CD4-positive, CD25-positive, alpha-beta regulatory T cell (primary cell): ENCODE results near the gene PAX3. TPM values are rescaled to one million over a fixed set of nuclear protein-coding genes. Genes with fewer than 3 reads are reported as not detected.

Experiments used
- ATAC-seq, 2 donors: fragments of 150-1000 bp; cut with Tn5 transposase; one replicate each; pipeline ENCODE4 v1.10.0; 2021; ENCODE audit warnings: low read depth in 2 of 2, moderate number of reproducible peaks in 2 of 2, moderate library complexity in 1 of 2
- DNase-seq, 3 donors: peaks; one replicate each; pipeline versions ENCODE4 v3.0.0 to v3.0.0-alpha.2; 2012 to 2022; ENCODE audit warnings: mixed read lengths in 1 of 3
- H3K27ac ChIP-seq: one replicate; pipeline ENCODE4 v1.7.0; 2013; ENCODE audit warnings: mild to moderate bottlenecking, low read length; ENCODE audit not compliant: insufficient read depth, poor library complexity, severe bottlenecking
- H3K27me3 ChIP-seq: one replicate; pipeline ENCODE4 v1.7.0; 2013; ENCODE audit warnings: low read length; ENCODE audit not compliant: control insufficient read depth, insufficient read depth
- H3K36me3 ChIP-seq: one replicate; pipeline ENCODE4 v1.7.0; 2013; ENCODE audit warnings: mild to moderate bottlenecking, low read length, moderate library complexity; ENCODE audit not compliant: control insufficient read depth, insufficient read depth
- H3K4me1 ChIP-seq: 2 replicates; pipeline ENCODE4 v1.7.0; 2013; ENCODE audit warnings: mild to moderate bottlenecking, low read length; ENCODE audit not compliant: insufficient read depth, control insufficient read depth, poor library complexity, severe bottlenecking
- H3K4me3 ChIP-seq: one replicate; pipeline ENCODE4 v1.7.0; 2013; ENCODE audit warnings: low read depth, mild to moderate bottlenecking, low read length, moderate library complexity
- H3K9me3 ChIP-seq, 2 experiments: 1 replicate in 1 of 2; 2 replicates in 1 of 2; pipeline ENCODE4 v1.7.0; 2013; ENCODE audit warnings: low read length in 2 of 2, mild to moderate bottlenecking in 1 of 2, moderate library complexity in 1 of 2; ENCODE audit not compliant: control insufficient read depth in 2 of 2
- H3K27ac Mint-ChIP-seq, 3 donors: one replicate each; pipeline ENCODE4 v1.8.0; 2020 to 2022; ENCODE audit warnings: mild to moderate bottlenecking in 3 of 3, mixed read lengths in 3 of 3, moderate library complexity in 2 of 3
- H3K27me3 Mint-ChIP-seq: one replicate; pipeline ENCODE4 v1.8.0; 2022; ENCODE audit warnings: mild to moderate bottlenecking, mixed read lengths
- H3K36me3 Mint-ChIP-seq: one replicate; pipeline ENCODE4 v1.8.0; 2020; ENCODE audit warnings: mixed read lengths
- H3K4me1 Mint-ChIP-seq, 4 donors: one replicate each; pipeline ENCODE4 v1.8.0; 2020 to 2022; ENCODE audit warnings: mixed read lengths in 4 of 4, mild to moderate bottlenecking in 1 of 4
- H3K4me3 Mint-ChIP-seq, 4 donors: one replicate each; pipeline ENCODE4 v1.8.0; 2020 to 2022; ENCODE audit warnings: mild to moderate bottlenecking in 4 of 4, mixed read lengths in 4 of 4, moderate library complexity in 3 of 4
- H3K9me3 Mint-ChIP-seq, 7 donors: one replicate each; pipeline ENCODE4 v1.8.0; 2020 to 2022; ENCODE audit warnings: mixed read lengths in 7 of 7, mild to moderate bottlenecking in 3 of 7, moderate library complexity in 2 of 7
- polyA plus RNA-seq, 4 donors: library from polyadenylated mRNA; unstranded; fragments of 300-500 nt; fragmentation: Illumina TruSeq; gene quantifications; one replicate each; pipeline ENCODE4 v1.2.3, GENCODE V29; 2021
- total RNA-seq: library from RNA; stranded (reverse); gene quantifications from one replicate; pipeline ENCODE4 v1.2.3, GENCODE V29; 2022

PAX3 gene
- total RNA-seq (not detected), polyA plus RNA-seq (not detected)

- H3K4me3 Mint-ChIP-seq, result peak within 1 kb of the TSS; percentile 24 to 89 (median 75)
- no peak within 1 kb of the TSS for H3K27ac ChIP-seq
- H3K27me3 ChIP-seq, result peaks cover 46% of the 10 kb centered on the region
- ATAC-seq (no peak), DNase-seq (no peak)
- H3K4me1 Mint-ChIP-seq, result peaks cover 17 to 66% (median 33%) of the 10 kb centered on the region in 4 donors
- no peaks in the 10 kb centered on the region for H3K36me3 ChIP-seq
- H3K27ac Mint-ChIP-seq, result no peak within 1 kb of the TSS
- H3K36me3 Mint-ChIP-seq, result no peaks in the 10 kb centered on the region
- H3K9me3 ChIP-seq, result peaks cover 0 to 10% of the 10 kb centered on the region in 2 experiments
- H3K27me3 Mint-ChIP-seq, result peaks cover 100% of the 10 kb centered on the region
- H3K4me3 ChIP-seq, result no peak within 1 kb of the TSS
- peaks cover 38% of the 10 kb centered on the region for H3K4me1 ChIP-seq
- peaks cover 0 to 34% (median 5%) of the 10 kb centered on the region in 7 donors for H3K9me3 Mint-ChIP-seq
These were observed at the start of gene PAX3 for GRCh38 chr2:222298311-222299150. PAX3 (minus strand) TSS chr2:222298998; CDS start chr2:222298615, 383 bp downstream.

GRCh38 chr2:222341331-222341730, 42.5 kb upstream of the PAX3 start:
- no peak overlapping the region for H3K4me3 Mint-ChIP-seq
- no peak overlapping the region for H3K27ac Mint-ChIP-seq
- Histone ChIP-seq H3K27ac (no peak overlapping the region), H3K27me3 (no peaks in the 10 kb centered on the region), H3K36me3 (no peaks in the 10 kb centered on the region), H3K4me3 (no peak overlapping the region), H3K4me1 (no peaks in the 10 kb centered on the region), H3K9me3 (no peaks in the 10 kb centered on the region)
- no peak for ATAC-seq
- peaks cover 0 to 1% (median 0%) of the 10 kb centered on the region in 7 donors for H3K9me3 Mint-ChIP-seq
- H3K27me3 Mint-ChIP-seq, result peaks cover 19% of the 10 kb centered on the region
- H3K36me3 Mint-ChIP-seq, result no peaks in the 10 kb centered on the region
- no peaks in the 10 kb centered on the region for H3K4me1 Mint-ChIP-seq
- DNase-seq, result no peak

- Mint-ChIP-seq H3K27me3 (peaks cover 26% of the 10 kb centered on the region), H3K36me3 (no peaks in the 10 kb centered on the region), H3K9me3 (peaks cover 2 to 19% (median 8%) of the 10 kb centered on the region in 7 donors), H3K27ac (no peak overlapping the region), H3K4me3 (no peak overlapping the region), H3K4me1 (no peaks in the 10 kb centered on the region)
- Histone ChIP-seq H3K27ac (no peak overlapping the region), H3K9me3 (peaks cover 3 to 8% of the 10 kb centered on the region in 2 experiments), H3K4me1 (no peaks in the 10 kb centered on the region), H3K4me3 (no peak overlapping the region), H3K27me3 (no peaks in the 10 kb centered on the region), H3K36me3 (no peaks in the 10 kb centered on the region)
- no peak for ATAC-seq
- DNase-seq, result no peak
These were observed 39.6 kb upstream of the PAX3 start for GRCh38 chr2:222338374-222338773.

GRCh38 chr2:222336931-222337330, 38.1 kb upstream of the PAX3 start:
- Mint-ChIP-seq H3K4me1 (no peaks in the 10 kb centered on the region), H3K9me3 (peaks cover 2 to 19% (median 8%) of the 10 kb centered on the region in 7 donors), H3K27ac (no peak overlapping the region), H3K36me3 (no peaks in the 10 kb centered on the region), H3K4me3 (no peak overlapping the region), H3K27me3 (peaks cover 20% of the 10 kb centered on the region)
- Histone ChIP-seq H3K4me1 (no peaks in the 10 kb centered on the region), H3K36me3 (no peaks in the 10 kb centered on the region), H3K27me3 (no peaks in the 10 kb centered on the region), H3K4me3 (no peak overlapping the region), H3K9me3 (peaks cover 3 to 8% of the 10 kb centered on the region in 2 experiments), H3K27ac (no peak overlapping the region)
- DNase-seq, result no peak
- ATAC-seq, result no peak

- Mint-ChIP-seq H3K4me1 (no peaks in the 10 kb centered on the region), H3K36me3 (no peaks in the 10 kb centered on the region)
- ATAC-seq, result no peak
These were observed 37.6 kb upstream of the PAX3 start for GRCh38 chr2:222336442-222336841.

GRCh38 chr2:222334914-222335313, 36.1 kb upstream of the PAX3 start:
- no peaks in the 10 kb centered on the region for H3K4me1 ChIP-seq
- DNase-seq (no peak), ATAC-seq (no peak)
- Mint-ChIP-seq H3K4me3 (no peak overlapping the region), H3K36me3 (no peaks in the 10 kb centered on the region), H3K27me3 (peaks cover 19% of the 10 kb centered on the region), H3K9me3 (peaks cover 2 to 19% (median 8%) of the 10 kb centered on the region in 7 donors), H3K4me1 (no peaks in the 10 kb centered on the region), H3K27ac (no peak overlapping the region)
- H3K27ac ChIP-seq, result no peak overlapping the region
- peaks cover 3 to 9% of the 10 kb centered on the region in 2 experiments for H3K9me3 ChIP-seq
- H3K27me3 ChIP-seq, result peaks cover 10% of the 10 kb centered on the region
- no peak overlapping the region for H3K4me3 ChIP-seq
- H3K36me3 ChIP-seq, result no peaks in the 10 kb centered on the region

More at GRCh38 chr2:222336442-222336841, 37.6 kb upstream of the PAX3 start:
- Histone ChIP-seq H3K27ac (no peak overlapping the region), H3K36me3 (no peaks in the 10 kb centered on the region), H3K9me3 (peaks cover 3 to 8% of the 10 kb centered on the region in 2 experiments), H3K27me3 (no peaks in the 10 kb centered on the region), H3K4me1 (no peaks in the 10 kb centered on the region), H3K4me3 (no peak overlapping the region)
- DNase-seq, result no peak
- H3K4me3 Mint-ChIP-seq, result no peak overlapping the region
- peaks cover 2 to 19% (median 8%) of the 10 kb centered on the region in 7 donors for H3K9me3 Mint-ChIP-seq
- H3K27ac Mint-ChIP-seq, result no peak overlapping the region
- H3K27me3 Mint-ChIP-seq, result peaks cover 19% of the 10 kb centered on the region

- Histone ChIP-seq H3K36me3 (no peaks in the 10 kb centered on the region), H3K4me1 (no peaks in the 10 kb centered on the region), H3K4me3 (no peak overlapping the region), H3K27me3 (peaks cover 12% of the 10 kb centered on the region), H3K9me3 (peaks cover 3 to 10% of the 10 kb centered on the region in 2 experiments), H3K27ac (no peak overlapping the region)
- H3K36me3 Mint-ChIP-seq, result no peaks in the 10 kb centered on the region
- H3K4me3 Mint-ChIP-seq, result no peak overlapping the region
- H3K4me1 Mint-ChIP-seq, result no peaks in the 10 kb centered on the region
- peaks cover 19% of the 10 kb centered on the region for H3K27me3 Mint-ChIP-seq
- DNase-seq, result no peak
- peaks cover 4 to 19% (median 8%) of the 10 kb centered on the region in 7 donors for H3K9me3 Mint-ChIP-seq
- no peak for ATAC-seq
- no peak overlapping the region for H3K27ac Mint-ChIP-seq
These were observed 34.6 kb upstream of the PAX3 start for GRCh38 chr2:222333397-222333796.
